ENCODE results near the gene CTNND1.

The CTNND1 gene

DNA sequence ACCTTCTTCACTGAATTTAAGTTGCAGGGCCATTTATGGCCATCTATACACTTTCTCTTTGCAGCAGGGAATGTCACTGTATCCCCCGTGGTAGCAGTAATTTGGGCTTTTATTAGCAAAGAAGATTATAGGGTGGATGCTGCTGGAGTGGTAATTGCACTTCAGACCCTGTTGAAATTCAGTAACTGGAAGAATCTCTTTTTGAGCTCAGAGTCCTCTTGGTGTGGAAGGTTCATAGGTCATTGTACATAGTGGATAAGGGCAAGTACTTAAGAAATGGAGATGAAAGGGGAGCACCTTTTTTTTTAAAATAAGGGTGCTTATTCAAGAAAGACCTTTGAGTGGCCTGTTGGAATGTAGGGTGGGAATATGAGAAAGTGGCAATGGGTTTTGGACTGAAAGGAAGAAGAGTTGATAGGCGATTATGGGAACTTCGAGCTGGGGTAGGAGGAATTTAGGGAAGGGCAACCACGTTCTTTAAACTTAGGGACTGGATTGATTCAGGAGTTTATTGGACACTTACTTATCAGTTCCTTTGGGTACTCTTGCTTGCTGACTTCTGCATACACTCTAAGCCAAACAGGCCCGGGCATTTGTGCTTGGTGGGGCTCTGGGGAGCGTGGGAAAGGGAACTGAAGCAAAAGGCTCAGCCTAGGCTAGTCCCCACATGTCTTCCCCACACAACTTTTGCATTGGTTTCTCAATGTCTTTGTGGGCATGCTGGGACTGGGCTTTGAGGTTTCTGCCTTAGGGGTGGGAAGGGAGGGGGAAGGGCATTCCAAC, 26.5 kb downstream of the CTNND1 start:
- TF ChIP-seq PAX5 (IDR thresholded peaks at IDR 0.05; ENCODE audit: insufficient read depth, low read length, severe bottlenecking) (no peak), POLR2A (IDR thresholded peaks at IDR 0.05; ENCODE audit: low read depth, low read length) (no peak), TAF1 (IDR thresholded peaks at IDR 0.05; ENCODE audit: low read depth, low read length) (0 out of 2 replicates have a peak, but pooled peaks have one; percentile 24), POU2F2 (IDR thresholded peaks at IDR 0.05; ENCODE audit: low read depth, low read length) (peak; percentile 55; the same call in 1 of the 2 replicates), SPI1 (IDR thresholded peaks at IDR 0.05; ENCODE audit: low read depth, low read length) (peak; percentile 67)
- DNase-seq (ENCODE audit: insufficient read length, low spot score) (peak; percentile 22), FAIRE-seq (no peak)

DNA sequence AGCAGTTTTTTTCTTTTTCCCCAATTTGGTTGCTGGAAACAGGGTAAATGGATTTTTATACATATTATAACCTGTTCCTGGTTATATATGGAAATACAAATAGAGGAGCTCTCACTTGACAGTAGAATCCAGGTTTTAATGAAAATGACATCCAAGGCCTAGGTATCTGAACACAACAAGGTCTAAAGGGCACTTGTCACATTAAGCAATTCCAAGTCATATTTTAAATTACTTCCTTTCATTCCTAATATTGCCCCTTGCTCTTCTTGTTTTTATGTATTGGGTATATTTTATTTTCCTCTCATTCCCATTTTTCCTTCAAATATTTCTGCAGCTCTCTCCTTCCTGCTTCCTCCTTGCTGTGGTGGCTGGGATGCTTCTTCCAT, 27.1 kb downstream of the CTNND1 start:
- TF ChIP-seq PAX5 (IDR thresholded peaks at IDR 0.05; ENCODE audit: insufficient read depth, low read length, severe bottlenecking) (no peak), TAF1 (IDR thresholded peaks at IDR 0.05; ENCODE audit: low read depth, low read length) (no peak), POLR2A (IDR thresholded peaks at IDR 0.05; ENCODE audit: low read depth, low read length) (no peak), SPI1 (IDR thresholded peaks at IDR 0.05; ENCODE audit: low read depth, low read length) (no peak), POLR2AphosphoS5 (IDR thresholded peaks at IDR 0.05; ENCODE audit: low read depth, low read length) (no peak), POU2F2 (IDR thresholded peaks at IDR 0.05; ENCODE audit: low read depth, low read length) (no peak)
- DNase-seq (ENCODE audit: insufficient read length, low spot score) (no peak), FAIRE-seq (no peak)

DNA sequence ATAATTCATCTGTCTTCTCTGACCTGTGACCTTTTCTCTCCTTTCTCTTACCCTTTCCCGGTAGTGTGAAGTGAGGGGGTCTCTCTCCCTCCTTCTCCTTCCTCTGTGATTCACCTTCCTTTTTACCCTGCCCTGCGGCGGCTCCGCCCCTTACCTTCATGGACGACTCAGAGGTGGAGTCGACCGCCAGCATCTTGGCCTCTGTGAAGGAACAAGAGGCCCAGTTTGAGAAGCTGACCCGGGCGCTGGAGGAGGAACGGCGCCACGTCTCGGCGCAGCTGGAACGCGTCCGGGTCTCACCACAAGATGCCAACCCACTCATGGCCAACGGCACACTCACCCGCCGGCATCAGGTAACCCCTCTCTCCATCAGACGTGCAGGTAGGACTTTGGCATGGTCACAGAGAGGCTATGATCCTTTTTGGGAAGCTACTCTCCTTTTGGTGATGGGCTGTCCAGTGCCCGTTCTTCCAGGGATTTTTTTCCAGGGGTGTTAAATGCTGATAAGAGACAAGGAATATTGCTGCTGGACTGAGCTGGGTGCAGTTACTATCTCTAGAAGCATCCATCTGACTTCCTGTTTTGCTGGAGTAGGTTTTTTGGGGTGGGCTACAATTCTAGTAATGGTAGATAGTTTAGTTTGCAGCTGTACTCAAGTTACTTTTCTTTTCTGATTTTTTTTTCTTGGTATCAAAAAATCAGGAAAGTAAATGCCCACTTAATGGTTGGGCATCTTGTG, 29.9 kb downstream of the CTNND1 start:
- TF ChIP-seq SPI1 (IDR thresholded peaks at IDR 0.05; ENCODE audit: low read depth, low read length), result peak; percentile 70
- TF ChIP-seq POLR2A (IDR thresholded peaks at IDR 0.05; ENCODE audit: low read depth, low read length), result no peak
- FAIRE-seq (no peak), DNase-seq (ENCODE audit: insufficient read length, low spot score) (no peak)

DNA sequence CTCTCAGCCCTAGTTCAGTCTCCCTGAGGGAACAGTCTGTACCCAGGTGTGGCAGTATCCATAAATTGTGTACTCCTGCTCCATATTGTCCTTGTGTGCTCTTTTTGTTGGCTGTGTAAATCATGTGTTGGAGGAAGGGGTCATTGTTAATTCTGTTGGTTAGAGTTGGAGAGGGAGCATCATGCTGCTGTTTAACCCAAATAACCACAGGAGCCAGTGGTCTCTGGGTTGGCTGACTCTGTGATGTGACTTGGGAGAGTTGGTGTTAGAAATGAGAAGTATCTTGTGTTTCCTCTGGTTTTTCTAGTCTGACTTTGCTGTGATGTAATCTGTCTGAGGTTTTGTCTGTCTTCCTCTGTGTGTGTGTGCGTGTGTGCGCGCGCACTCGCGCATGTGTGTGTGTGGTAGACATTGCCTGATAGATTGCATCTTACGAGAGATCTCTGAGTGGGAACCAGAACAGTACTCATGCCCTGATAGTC, 30.5 kb downstream of the CTNND1 start:
- no peak for TF ChIP-seq TAF1 (IDR thresholded peaks at IDR 0.05; ENCODE audit: low read depth, low read length)
- TF ChIP-seq POLR2A (IDR thresholded peaks at IDR 0.05; ENCODE audit: low read depth, low read length), result peak; percentile 36; the same call in 1 of the 2 replicates
- TF ChIP-seq POLR2AphosphoS5 (IDR thresholded peaks at IDR 0.05; ENCODE audit: low read depth, low read length), result no peak
- TF ChIP-seq PAX5 (IDR thresholded peaks at IDR 0.05; ENCODE audit: insufficient read depth, low read length, severe bottlenecking), result no peak
- no peak; the same call in 1 of the 2 replicates for TF ChIP-seq POU2F2 (IDR thresholded peaks at IDR 0.05; ENCODE audit: low read depth, low read length)
- peak; percentile 97 for FAIRE-seq
- peak; percentile 54 for DNase-seq (ENCODE audit: insufficient read length, low spot score)

DNA sequence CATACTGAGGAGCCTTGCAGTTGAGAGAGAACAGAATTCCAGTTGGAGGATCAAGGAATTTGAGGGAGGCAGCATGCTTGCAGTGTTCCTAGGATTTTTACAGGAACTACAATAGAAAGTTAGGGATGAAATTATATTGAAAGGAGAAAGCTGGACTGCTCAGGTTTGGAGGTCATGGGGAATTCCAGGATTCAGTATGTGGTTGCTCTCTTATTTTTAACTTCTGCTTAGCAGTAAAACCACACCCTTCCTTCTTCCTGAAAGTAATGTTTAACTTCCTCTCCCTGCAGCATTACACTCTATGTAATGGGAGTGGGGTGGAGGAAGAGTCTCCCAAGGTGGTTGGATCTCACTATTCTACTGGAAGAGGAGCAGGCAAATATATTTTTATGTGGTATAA, 31.3 kb downstream of the CTNND1 start:
- FAIRE-seq, result peak; percentile 56
- DNase-seq (ENCODE audit: insufficient read length, low spot score), result no peak
- TF ChIP-seq POLR2AphosphoS5 (IDR thresholded peaks at IDR 0.05; ENCODE audit: low read depth, low read length), result no peak
- TF ChIP-seq POU2F2 (IDR thresholded peaks at IDR 0.05; ENCODE audit: low read depth, low read length), result no peak
- no peak for TF ChIP-seq POLR2A (IDR thresholded peaks at IDR 0.05; ENCODE audit: low read depth, low read length)
- TF ChIP-seq SPI1 (IDR thresholded peaks at IDR 0.05; ENCODE audit: low read depth, low read length), result peak; percentile 51; the same call in 1 of the 2 replicates

DNA sequence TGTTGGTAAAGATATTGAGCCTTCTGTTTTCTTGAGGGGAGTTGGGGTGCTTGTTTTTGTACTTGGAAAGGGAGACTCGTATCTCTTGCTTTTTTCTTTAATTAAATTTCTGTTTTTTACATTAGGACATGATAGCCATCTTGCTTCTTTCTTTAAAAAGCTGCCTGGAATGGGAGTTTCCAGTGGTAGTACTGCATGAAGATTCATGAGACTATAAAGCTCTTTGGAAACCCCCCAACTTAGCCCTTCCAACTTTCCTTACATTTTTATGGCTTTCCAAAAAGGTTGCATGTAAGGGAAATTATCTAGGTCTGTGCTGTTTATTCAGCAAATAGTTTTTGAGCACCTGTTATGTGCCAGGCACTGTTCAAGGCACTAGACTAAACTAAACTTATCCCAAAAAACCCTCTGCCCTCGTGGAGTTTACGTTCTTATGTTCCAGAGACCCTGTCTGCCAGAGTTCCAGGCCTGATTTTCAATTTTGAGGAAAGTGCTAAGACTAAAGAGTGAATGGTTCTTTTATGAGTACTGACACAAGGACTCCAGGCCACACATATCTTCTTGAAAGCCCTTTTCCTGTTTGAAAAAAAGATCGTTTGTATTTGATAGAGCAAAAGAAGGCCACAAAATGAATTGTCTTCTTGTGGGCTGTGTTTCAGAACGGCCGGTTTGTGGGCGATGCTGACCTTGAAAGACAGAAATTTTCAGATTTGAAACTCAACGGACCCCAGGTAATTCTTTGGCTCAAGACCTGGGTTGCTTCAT, 31.9 kb downstream of the CTNND1 start:
- no peak for DNase-seq (ENCODE audit: insufficient read length, low spot score)
- no peak for FAIRE-seq
- TF ChIP-seq POLR2AphosphoS5 (IDR thresholded peaks at IDR 0.05; ENCODE audit: low read depth, low read length) (no peak), POLR2A (IDR thresholded peaks at IDR 0.05; ENCODE audit: low read depth, low read length) (no peak), POU2F2 (IDR thresholded peaks at IDR 0.05; ENCODE audit: low read depth, low read length) (no peak), TAF1 (IDR thresholded peaks at IDR 0.05; ENCODE audit: low read depth, low read length) (no peak), SPI1 (IDR thresholded peaks at IDR 0.05; ENCODE audit: low read depth, low read length) (no peak), PAX5 (IDR thresholded peaks at IDR 0.05; ENCODE audit: insufficient read depth, low read length, severe bottlenecking) (no peak)

DNA sequence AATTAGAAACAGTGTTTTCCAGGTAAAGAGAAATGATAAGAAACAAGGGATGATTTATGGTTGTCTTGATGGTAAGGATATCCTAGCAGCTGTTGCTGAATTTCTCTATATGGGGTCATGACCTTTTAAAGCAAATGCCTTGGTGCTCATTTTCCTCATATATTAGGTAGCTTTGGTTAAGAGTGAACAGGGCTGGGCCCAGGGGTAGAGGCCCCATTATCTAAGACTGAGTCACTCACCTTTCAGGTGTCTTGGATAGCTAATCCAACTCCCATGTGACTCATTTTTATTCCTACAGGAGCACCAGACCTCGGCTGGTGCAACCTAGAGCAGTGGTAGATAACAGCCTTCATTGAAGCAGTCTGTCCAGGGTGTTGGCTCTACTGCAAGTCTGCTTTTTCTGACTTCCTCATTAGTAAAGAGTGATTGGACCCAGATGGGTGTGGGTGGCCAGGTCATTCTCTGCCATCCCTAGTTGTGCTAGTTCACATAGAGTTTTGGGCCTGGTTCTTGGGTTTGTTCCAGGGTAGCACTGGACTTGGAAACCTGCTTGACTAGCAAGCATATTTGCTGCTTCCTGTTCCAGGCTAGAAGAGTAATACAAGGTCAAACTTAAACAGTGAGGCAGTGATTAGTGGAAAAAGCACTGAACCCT, 37.4 kb downstream of the CTNND1 start:
- no peak for DNase-seq (ENCODE audit: insufficient read length, low spot score)
- TF ChIP-seq SPI1 (IDR thresholded peaks at IDR 0.05; ENCODE audit: low read depth, low read length), result peak; percentile 60
- no peak for TF ChIP-seq POU2F2 (IDR thresholded peaks at IDR 0.05; ENCODE audit: low read depth, low read length)
- FAIRE-seq, result no peak

DNA sequence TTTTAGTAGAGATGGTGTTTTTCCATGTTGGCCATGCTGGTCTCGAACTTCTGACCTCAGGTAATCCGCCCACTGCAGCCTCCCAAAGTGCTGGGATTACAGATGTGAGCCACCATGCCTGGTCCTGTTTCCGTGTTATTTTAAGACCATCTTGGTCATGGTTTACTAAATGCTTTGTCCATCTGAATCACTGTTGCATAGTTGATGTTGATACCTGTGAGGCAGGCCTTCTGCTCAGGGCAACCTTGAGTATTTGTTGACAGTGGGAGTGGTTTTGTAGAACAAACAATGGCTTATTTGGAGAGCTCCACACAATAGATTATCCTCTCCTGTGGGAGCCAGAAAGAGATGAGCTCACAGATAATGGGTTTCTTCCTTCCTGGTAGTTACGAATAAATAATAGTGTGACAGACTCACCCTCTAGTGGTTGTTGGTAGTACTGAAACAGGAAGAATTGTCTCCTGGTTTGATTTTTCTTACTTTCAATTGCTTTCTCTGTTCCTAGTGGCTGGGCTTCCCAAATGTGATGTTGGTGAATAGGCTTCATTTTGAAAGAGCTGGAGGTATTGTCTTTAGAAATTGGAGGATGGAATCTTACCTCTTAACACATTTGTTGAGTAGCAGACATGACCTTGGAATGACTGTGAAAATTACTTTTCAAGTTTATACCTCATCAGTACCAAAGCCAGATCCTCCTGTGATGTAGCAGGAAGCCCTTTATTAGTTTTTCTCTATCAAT, 39.0 kb downstream of the CTNND1 start:
- TF ChIP-seq POU2F2 (IDR thresholded peaks at IDR 0.05; ENCODE audit: low read depth, low read length) (no peak), SPI1 (IDR thresholded peaks at IDR 0.05; ENCODE audit: low read depth, low read length) (0 out of 2 replicates have a peak, but pooled peaks have one; percentile 5)
- DNase-seq (ENCODE audit: insufficient read length, low spot score) (peak; percentile 30), FAIRE-seq (peak; percentile 86)

DNA sequence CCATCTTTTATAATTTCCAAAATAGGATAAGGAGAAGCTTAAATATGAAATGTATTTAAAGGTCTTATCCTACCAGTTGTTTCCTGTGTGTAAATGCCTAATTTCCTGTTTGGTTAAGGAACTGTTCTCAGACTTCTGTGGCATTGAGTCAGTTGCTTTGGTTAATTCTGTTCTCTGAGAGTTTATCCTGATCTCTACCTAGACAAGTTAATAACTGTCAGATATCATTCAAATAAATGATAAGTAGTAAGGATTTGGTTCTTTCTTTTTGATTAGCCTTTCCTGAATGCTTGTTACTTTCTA, 39.5 kb downstream of the CTNND1 start:
- TF ChIP-seq SPI1 (IDR thresholded peaks at IDR 0.05; ENCODE audit: low read depth, low read length), result no peak
- no peak for TF ChIP-seq PAX5 (IDR thresholded peaks at IDR 0.05; ENCODE audit: insufficient read depth, low read length, severe bottlenecking)
- no peak for TF ChIP-seq TAF1 (IDR thresholded peaks at IDR 0.05; ENCODE audit: low read depth, low read length)
- no peak for FAIRE-seq
- DNase-seq (ENCODE audit: insufficient read length, low spot score), result no peak
